SH-SY5Y (cell line): Measurements from ENCODE around the gene SPON1.

Experiments used
- GATA2 ChIP-seq: IDR thresholded peaks from 2 replicates; pipeline ENCODE4 v1.6.1; 2011; ENCODE audit warnings: mild to moderate bottlenecking, low read depth, low read length
- GATA3 ChIP-seq: IDR thresholded peaks from 2 replicates; pipeline ENCODE4 v1.6.1; 2011; ENCODE audit warnings: low read depth, mild to moderate bottlenecking, low read length, moderate library complexity

- TF ChIP-seq GATA2 (no peak), GATA3 (no peak)
These were observed 41.8 kb upstream of the SPON1 start for GRCh38 chr11:13920756-13921155.
